Right cardiac atrium (tissue), 5 donors: ENCODE data around the gene DCDC2. TPM values are rescaled to one million over a fixed set of nuclear protein-coding genes. Genes with fewer than 3 reads are reported as not detected.
"Not testable (repeated sequence)": the region's sequence is repeated elsewhere in the genome, so short reads cannot be mapped to it uniquely, and the experiment has no call there.

ENCODE experiments used
- ATAC-seq, 2 donors: fragments of 200-7000 bp; cut with Tn5 transposase; one replicate each; pipeline versions ENCODE4 v1.8.0 to v1.9.1; 2020; ENCODE audit warnings: moderate library complexity in 2 of 2, mild to moderate bottlenecking in 1 of 2
- DNase-seq, 3 donors: peaks; one replicate each; pipeline ENCODE4 v3.0.0-alpha.2; 2020
- H3K27ac ChIP-seq: one replicate; pipeline ENCODE4 v1.5.1; 2013; ENCODE audit warnings: mild to moderate bottlenecking, low read length, control low read depth, moderate library complexity
- H3K27me3 ChIP-seq: one replicate; pipeline ENCODE4 v1.6.1; 2013; ENCODE audit not compliant: control insufficient read depth, insufficient read depth
- H3K4me1 ChIP-seq: one replicate; pipeline ENCODE4 v1.6.1; 2013; ENCODE audit warnings: low read length; ENCODE audit not compliant: control insufficient read depth, insufficient read depth
- H3K4me3 ChIP-seq: one replicate; pipeline ENCODE4 v1.5.1; 2013; ENCODE audit warnings: low read length, control low read depth
- H3K9me3 ChIP-seq: one replicate; pipeline ENCODE4 v1.6.1; 2013; ENCODE audit warnings: low read length; ENCODE audit not compliant: control insufficient read depth
- WGBS: extraction: QIAGEN DNeasy Blood & Tissue Kit; methylation state at CpG from one replicate; pipeline ENCODE4 v1.1.7; 2013; 5-methylcytosine and 5-hydroxymethylcytosine counted together
- intact Hi-C, 4 donors: fragments of 100-400 bp; cut with DNase I; formaldehyde crosslinking; loops; one replicate each; pipeline versions ENCODE4 v1.11.0 to v1.14.0; 2022 to 2023
- long read RNA-seq, 4 donors: library from polyadenylated mRNA; unstranded; transcript quantifications; one replicate each; pipeline ENCODE4 v2.0.0, GENCODE V29; 2020 to 2021
- polyA plus RNA-seq: library from polyadenylated mRNA; stranded (reverse); fragments of 200-250 nt; gene quantifications from one replicate; pipeline ENCODE4 v1.2.3, GENCODE V29; 2013
- total RNA-seq, 4 donors: library from RNA; stranded (reverse); fragmentation: NEBNext Ultra II Directional; extraction: Animal tissue kit (Norgen Biotek cat#: 25700); gene quantifications; one replicate each; pipeline ENCODE4 v1.2.1, GENCODE V29; 2021
- donor health status: healthy with polysubstance abuse.
- donor health status: DM: no; HTN: yes; CAD: no.
- donor health status: DM: no; HTN: no; CAD: no.
- donor health status: DM: no; HTN: yes; CAD: no; lungs with severe emphysema.
- donor health status: DM: yes; HTN: yes; CAD: no.

The DCDC2 gene
- total RNA-seq: not detected
- polyA plus RNA-seq: not detected
- long read RNA-seq, donor 1: 0 reads
- long read RNA-seq, donor 2: 0 reads
- long read RNA-seq, donor 3: 0 reads
- long read RNA-seq, donor 4: 0 reads

DNA sequence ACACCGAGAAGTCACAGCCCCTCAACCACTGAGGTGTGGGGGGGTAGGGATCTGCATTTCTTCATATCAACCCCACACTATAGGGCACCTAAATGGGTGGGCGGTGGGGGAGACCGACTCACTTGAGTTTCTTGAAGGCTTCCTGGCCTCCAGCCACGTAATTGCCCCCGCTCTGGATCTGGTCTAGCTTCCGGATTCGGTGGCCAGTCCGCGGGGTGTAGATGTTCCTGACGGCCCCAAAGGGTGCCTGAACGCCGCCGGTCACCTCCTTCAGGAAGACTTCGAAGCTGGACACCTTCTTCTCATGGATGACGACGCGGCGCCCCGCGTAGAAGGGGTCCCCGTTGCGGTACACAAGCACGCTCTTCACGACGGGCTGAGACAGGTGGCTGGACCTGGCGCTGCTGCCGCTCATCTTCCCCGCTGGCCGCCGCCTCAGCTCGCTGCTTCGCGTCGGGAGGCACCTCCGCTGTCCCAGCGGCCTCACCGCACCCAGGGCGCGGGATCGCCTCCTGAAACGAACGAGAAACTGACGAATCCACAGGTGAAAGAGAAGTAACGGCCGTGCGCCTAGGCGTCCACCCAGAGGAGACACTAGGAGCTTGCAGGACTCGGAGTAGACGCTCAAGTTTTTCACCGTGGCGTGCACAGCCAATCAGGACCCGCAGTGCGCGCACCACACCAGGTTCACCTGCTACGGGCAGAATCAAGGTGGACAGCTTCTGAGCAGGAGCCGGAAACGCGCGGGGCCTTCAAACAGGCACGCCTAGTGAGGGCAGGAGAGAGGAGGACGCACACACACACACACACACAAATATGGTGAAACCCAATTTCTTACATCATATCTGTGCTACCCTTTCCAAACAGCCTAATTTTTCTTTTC, at the start of gene DCDC2:
Gene DCDC2, minus strand, starts transcription at position 724 of the 883 bp plus-strand sequence. Its CDS starts 309 bp downstream, at position 415.
- Histone ChIP-seq H3K9me3 (no peaks in the 10 kb centered on the region), H3K27me3 (no peaks in the 10 kb centered on the region), H3K4me1 (no peaks in the 10 kb centered on the region), H3K4me3 (no peak within 1 kb of the TSS), H3K27ac (no peak within 1 kb of the TSS)
- DNase-seq (peak; percentile 13 to 60 (median 49)), ATAC-seq (peak; percentile 33 to 43)
- WGBS: 11% methylated on average over 61 of the region's 61 CpGs
- intact Hi-C loops: no loop called here

DNA sequence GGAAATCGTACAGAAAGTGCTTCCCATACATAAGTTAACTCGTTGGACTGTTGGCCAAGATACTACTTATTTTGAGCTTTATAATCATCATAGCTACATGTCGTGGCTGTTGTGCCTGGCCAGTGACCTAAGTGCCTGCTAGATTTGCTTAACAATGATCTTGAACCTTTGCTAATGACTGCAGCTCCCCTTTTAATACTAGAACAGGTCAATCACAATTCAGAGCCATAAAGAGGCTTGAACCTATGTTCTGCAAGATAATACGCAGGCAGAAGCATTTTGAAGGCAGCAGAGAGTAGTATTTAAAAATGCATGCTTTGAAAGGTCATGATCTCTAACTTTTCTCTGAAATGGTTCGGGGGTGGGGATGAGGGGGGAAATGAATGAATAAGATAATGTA, 47.4 kb upstream of the DCDC2 start:
- intact Hi-C loops: no loop called here
- no peak for ATAC-seq
- DNase-seq: no peak
- H3K4me3 ChIP-seq: no peak overlapping the region
- no peak overlapping the region for H3K27ac ChIP-seq
- WGBS: 90% methylated on average over 5 of the region's 5 CpGs
- H3K9me3 ChIP-seq: no peaks in the 10 kb centered on the region
- H3K27me3 ChIP-seq: no peaks in the 10 kb centered on the region
- H3K4me1 ChIP-seq: no peaks in the 10 kb centered on the region

DNA sequence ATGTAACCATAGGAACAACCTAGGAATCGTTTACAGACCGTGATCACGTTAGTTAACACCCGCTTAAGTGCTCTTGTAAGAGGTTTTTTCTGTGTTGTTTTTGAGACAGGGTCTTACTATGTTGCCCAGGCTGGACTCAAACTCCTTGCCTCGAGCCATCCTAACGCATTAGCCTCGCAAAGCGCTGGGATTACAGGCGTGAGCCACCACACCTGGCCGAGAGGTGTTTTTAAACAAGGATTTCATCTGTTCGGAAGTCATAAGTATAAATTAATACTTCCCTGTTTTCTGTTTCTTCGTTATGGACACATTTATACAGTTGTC, 45.6 kb upstream of the DCDC2 start:
- Histone ChIP-seq H3K4me3 (peak overlapping the region; percentile 67), H3K9me3 (no peaks in the 10 kb centered on the region), H3K27me3 (no peaks in the 10 kb centered on the region), H3K27ac (peak overlapping the region; percentile 43), H3K4me1 (no peaks in the 10 kb centered on the region)
- no peak for DNase-seq
- intact Hi-C loops: no loop called here
- 6% methylated on average over 12 of the region's 12 CpGs for WGBS
- ATAC-seq: no peak

DNA sequence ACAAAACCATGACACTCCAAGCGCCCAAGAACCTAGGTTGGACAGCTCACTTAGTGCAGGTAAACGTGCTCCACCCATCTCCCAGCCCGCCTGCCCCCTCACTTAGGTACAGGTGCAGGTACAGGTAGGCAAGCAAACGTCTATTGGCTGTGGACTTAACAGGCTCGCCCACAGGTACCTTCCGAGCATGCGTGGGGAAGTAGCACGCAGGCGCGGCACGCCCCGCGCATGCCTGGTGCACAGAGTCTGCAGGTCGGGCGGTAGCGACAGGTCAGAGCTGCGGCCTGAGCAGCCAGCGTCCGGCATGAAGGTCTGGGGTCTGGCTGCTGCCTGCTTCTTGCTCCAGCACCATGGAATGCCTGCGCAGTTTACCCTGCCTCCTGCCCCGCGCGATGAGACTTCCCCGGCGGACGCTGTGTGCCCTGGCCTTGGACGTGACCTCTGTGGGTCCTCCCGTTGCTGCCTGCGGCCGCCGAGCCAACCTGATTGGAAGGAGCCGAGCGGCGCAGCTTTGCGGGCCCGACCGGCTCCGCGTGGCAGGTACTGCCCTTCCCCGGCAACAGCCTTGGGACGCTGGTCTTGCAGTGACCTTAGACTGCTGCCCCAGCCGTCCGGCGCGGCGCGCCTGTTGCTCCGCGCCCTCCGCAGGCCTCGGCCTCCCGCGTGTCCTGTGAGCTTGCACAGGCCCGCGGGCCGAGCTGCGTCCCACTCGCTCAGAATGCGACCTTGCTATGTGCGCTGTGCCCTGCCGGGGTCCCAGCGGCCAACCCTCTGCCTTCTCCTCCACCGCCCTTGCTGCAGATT, 45.0 kb upstream of the DCDC2 start, which contains the start of gene MRS2:
Gene MRS2, plus strand, starts transcription at position 240 of the 804 bp plus-strand sequence. Its CDS starts 111 bp downstream, at position 351.
- Histone ChIP-seq H3K9me3 (no peaks in the 10 kb centered on the region), H3K4me3 (peak within 1 kb of the TSS; percentile 67), H3K27ac (peak within 1 kb of the TSS; percentile 43), H3K27me3 (no peaks in the 10 kb centered on the region), H3K4me1 (no peaks in the 10 kb centered on the region)
- DNase-seq (peak; percentile 85 to 95 (median 93)), ATAC-seq (peak; percentile 99)
- WGBS: under 1% methylated on average over 63 of the region's 63 CpGs
- intact Hi-C loops: no loop called here

DNA sequence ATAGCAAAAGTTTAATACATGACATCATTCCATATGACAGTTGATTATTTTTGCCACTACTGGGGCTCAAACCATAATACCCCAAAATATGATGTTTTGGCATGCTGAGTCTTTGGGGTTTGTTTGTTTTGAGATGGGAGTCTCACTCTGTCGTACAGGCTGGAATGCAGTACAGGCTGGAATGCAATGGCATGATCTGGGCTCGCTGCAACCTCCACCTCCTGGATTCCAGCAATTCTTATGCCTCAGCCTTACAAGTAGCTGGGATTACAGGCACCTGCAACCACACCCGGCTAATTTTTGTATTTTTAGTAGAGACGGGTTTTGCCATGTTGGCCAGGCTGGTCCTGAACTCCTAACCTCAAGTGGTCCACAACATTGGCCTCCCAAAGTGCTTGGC, 43.6 kb upstream of the DCDC2 start:
- no peaks in the 10 kb centered on the region for H3K27me3 ChIP-seq
- no peak for DNase-seq
- 58% methylated on average over 4 of the region's 4 CpGs for WGBS

DNA sequence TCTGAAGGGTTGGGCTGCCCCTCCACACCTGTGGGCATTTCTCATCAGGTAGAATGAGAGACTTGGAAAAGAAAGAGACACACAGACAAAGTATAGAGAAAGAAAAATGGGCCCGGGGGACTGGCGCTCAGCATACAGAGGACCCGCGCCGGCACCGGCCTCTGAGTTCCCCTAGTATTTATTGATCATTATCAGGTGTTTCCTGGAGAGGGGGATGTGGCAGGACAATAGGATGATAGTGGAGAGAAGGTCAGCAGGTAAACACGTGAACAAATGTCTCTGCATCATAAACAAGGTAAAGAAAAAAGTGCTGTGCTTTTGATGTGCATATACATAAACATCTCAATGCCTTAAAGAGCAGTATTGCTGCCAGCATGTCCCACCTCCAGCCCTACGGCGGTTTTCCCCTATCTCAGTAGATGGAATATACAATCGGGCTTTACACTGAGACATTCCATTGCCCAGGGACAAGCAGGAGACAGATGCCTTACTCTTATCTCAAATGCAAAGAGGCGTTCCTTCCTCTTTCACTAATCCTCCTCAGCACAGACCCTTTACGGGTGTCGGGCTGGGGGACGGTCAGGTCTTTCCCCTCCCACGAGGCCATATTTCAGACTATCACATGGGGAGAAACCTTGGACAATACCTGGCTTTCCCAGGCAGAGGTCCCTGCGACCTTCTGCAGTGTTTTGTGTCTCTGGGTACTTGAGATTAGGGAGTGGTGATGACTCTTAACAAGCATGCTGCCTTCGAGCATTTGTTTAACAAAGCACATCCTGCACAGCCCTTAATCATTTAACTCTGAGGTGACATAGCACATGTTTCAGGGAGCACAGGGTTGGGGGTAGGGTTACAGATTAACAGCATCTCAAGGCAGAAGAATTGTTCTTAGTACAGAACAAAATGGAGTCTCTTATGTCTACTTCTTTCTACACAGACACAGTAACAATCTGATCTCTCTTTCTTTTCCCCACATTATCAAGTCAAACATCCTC, 42.5 kb upstream of the DCDC2 start:
- ATAC-seq, H3K27me3 ChIP-seq, intact Hi-C loops, H3K27ac ChIP-seq, DNase-seq, H3K4me3 ChIP-seq, H3K4me1 ChIP-seq, H3K9me3 ChIP-seq: not testable (repeated sequence)
- WGBS: 18% methylated on average over 17 of the region's 17 CpGs

More for the DNA sequence above, 43.6 kb upstream of the DCDC2 start:
- intact Hi-C loops: no loop called here
- H3K4me3 ChIP-seq: no peak overlapping the region
- no peak for ATAC-seq
- no peak overlapping the region for H3K27ac ChIP-seq
- no peaks in the 10 kb centered on the region for H3K4me1 ChIP-seq
- H3K9me3 ChIP-seq: peaks cover 1% of the 10 kb centered on the region

DNA sequence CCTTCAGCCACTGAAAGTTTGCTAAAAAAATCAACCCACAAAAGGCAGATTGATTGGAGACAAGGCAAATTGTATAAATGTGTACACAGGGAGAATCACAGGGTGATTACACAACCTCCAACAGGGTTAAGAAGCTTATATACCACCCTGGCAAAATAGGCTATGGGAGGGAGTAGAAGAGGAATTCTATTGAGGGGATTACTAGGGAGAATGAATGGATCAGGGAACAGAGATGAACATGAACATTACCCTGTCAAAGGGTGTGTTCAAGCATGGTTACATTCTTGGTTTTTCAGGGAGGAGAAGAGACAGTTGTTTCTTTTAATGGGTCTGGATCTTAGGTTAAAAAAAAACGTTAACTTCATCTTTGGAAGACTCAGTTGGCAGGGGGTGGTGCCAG, 39.8 kb upstream of the DCDC2 start:
- Histone ChIP-seq H3K9me3 (peaks cover 1% of the 10 kb centered on the region), H3K4me1 (no peaks in the 10 kb centered on the region), H3K27me3 (no peaks in the 10 kb centered on the region), H3K27ac (no peak overlapping the region), H3K4me3 (no peak overlapping the region)
- DNase-seq (no peak), ATAC-seq (no peak)
- intact Hi-C loops: no loop called here
- WGBS: 69% methylated on average over 1 of the region's 1 CpG

DNA sequence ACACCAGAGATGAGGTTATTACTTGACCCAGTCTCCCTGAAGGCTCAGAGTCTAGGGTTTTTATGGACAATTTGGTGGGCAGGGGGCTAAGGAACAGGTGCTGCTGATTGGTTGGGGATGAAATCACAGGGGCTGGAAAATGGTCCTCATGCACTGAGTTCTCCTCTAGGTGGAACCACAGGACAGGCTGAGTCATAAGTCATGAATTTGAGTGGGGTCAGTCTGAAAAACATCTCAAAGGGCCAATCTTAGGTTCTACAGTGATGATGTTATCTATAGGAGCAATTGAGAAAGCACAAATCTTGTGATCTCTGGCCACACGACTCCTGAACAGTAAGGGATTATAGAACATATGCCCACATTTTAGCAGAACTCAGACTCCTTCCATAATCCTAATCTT, 39.0 kb upstream of the DCDC2 start:
- intact Hi-C loops: no loop called here
- peaks cover 1% of the 10 kb centered on the region for H3K9me3 ChIP-seq
- H3K27me3 ChIP-seq: no peaks in the 10 kb centered on the region
- WGBS: 82% methylated on average over 1 of the region's 1 CpG
- no peaks in the 10 kb centered on the region for H3K4me1 ChIP-seq
- DNase-seq: no peak
- ATAC-seq: no peak
- H3K4me3 ChIP-seq: no peak overlapping the region
- H3K27ac ChIP-seq: no peak overlapping the region

DNA sequence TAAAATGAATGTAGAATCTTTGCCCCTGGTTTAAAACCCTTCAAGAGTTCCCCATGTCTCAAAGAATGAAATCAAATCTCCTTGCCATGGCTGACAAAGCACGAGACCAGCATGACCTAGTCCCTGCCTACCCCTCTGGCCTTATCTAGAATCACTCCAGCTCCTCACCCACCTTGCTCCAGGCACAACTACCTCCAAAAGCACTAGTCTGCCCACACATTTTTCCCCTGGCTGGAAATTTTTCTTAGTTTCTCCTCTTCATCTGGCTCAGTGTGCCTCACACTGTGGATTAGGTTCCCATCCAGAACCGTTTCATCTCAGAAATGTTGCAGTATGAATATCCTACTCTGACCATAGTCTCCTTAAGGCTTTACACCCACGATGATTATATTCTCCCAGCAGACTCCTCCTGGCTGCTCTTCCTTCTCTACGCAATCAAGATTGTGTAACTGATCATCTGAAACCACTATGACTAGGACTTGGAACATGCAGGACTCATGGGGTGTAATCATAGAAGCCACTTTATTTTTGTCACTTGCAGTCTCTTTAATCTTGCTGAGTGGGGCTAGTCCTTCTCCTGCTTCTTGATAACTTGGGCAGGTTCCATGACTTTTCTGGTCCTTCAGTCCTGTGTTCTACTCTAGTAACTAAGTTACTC, 37.0 kb upstream of the DCDC2 start:
- Histone ChIP-seq H3K9me3 (peaks cover 1% of the 10 kb centered on the region), H3K4me1 (no peaks in the 10 kb centered on the region), H3K27me3 (no peaks in the 10 kb centered on the region), H3K4me3 (no peak overlapping the region), H3K27ac (no peak overlapping the region)
- no peak for DNase-seq
- intact Hi-C loops: loop anchor here in 1 of 4 donors (5.0 kb wide), 1 partner anchor 113 kb away; no protein-coding TSS in a partner anchor
- WGBS: 74% methylated on average over 4 of the region's 4 CpGs
- no peak for ATAC-seq
